ENCODE measurements around the gene RPL9. TPM values are rescaled to one million over a fixed set of nuclear protein-coding genes. Genes with fewer than 3 reads are reported as not detected.

Gene RPL9
- total RNA-seq, 1 experiment from 2014 or later, result 386 TPM

DNA sequence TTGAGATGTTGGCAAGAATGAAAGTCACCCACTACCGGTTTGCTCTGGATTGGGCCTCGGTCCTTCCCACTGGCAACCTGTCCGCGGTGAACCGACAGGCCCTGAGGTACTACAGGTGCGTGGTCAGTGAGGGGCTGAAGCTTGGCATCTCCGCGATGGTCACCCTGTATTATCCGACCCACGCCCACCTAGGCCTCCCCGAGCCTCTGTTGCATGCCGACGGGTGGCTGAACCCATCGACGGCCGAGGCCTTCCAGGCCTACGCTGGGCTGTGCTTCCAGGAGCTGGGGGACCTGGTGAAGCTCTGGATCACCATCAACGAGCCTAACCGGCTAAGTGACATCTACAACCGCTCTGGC, 12.3 kb downstream of the RPL9 start:
- DNase-seq (ENCODE audit: low read depth, low spot score) (no peak), ATAC-seq (peak; percentile 44)
- no peak for TF ChIP-seq POLR2AphosphoS5 (IDR thresholded peaks at IDR 0.05; ENCODE audit: low read depth, low read length)
- TF ChIP-seq, protein P1, sequence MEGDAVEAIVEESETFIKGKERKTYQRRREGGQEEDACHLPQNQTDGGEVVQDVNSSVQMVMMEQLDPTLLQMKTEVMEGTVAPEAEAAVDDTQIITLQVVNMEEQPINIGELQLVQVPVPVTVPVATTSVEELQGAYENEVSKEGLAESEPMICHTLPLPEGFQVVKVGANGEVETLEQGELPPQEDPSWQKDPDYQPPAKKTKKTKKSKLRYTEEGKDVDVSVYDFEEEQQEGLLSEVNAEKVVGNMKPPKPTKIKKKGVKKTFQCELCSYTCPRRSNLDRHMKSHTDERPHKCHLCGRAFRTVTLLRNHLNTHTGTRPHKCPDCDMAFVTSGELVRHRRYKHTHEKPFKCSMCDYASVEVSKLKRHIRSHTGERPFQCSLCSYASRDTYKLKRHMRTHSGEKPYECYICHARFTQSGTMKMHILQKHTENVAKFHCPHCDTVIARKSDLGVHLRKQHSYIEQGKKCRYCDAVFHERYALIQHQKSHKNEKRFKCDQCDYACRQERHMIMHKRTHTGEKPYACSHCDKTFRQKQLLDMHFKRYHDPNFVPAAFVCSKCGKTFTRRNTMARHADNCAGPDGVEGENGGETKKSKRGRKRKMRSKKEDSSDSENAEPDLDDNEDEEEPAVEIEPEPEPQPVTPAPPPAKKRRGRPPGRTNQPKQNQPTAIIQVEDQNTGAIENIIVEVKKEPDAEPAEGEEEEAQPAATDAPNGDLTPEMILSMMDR (IDR thresholded peaks at IDR 0.05), result no peak
- TF ChIP-seq SIN3A (IDR thresholded peaks at IDR 0.05; ENCODE audit: borderline replicate concordance, insufficient read depth, low read depth, low read length), result no peak
- TF ChIP-seq, protein P2, sequence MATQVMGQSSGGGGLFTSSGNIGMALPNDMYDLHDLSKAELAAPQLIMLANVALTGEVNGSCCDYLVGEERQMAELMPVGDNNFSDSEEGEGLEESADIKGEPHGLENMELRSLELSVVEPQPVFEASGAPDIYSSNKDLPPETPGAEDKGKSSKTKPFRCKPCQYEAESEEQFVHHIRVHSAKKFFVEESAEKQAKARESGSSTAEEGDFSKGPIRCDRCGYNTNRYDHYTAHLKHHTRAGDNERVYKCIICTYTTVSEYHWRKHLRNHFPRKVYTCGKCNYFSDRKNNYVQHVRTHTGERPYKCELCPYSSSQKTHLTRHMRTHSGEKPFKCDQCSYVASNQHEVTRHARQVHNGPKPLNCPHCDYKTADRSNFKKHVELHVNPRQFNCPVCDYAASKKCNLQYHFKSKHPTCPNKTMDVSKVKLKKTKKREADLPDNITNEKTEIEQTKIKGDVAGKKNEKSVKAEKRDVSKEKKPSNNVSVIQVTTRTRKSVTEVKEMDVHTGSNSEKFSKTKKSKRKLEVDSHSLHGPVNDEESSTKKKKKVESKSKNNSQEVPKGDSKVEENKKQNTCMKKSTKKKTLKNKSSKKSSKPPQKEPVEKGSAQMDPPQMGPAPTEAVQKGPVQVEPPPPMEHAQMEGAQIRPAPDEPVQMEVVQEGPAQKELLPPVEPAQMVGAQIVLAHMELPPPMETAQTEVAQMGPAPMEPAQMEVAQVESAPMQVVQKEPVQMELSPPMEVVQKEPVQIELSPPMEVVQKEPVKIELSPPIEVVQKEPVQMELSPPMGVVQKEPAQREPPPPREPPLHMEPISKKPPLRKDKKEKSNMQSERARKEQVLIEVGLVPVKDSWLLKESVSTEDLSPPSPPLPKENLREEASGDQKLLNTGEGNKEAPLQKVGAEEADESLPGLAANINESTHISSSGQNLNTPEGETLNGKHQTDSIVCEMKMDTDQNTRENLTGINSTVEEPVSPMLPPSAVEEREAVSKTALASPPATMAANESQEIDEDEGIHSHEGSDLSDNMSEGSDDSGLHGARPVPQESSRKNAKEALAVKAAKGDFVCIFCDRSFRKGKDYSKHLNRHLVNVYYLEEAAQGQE (IDR thresholded peaks at IDR 0.05; ENCODE audit: insufficient read depth in 1 of 2, low read depth in 2 of 2, low read length in 1 of 2), result no peak
- TF ChIP-seq TCF7L2 (IDR thresholded peaks at IDR 0.05; ENCODE audit: low read depth, low read length), result no peak
- in situ Hi-C loops (cut with HindIII; ENCODE audit: low pct_unique_long_range_greater_than_20kb, low sequenced_read_pairs), result no loop called here
- BruUV-seq (replicated peaks), result no TSS peak
- H3K4me3 ChIP-seq (ENCODE audit: low read depth in 2 of 2, low read length in 2 of 2), result no peak overlapping the region
- intact Hi-C loops (cut with micrococcal nuclease; ENCODE audit: unreplicated experiment), result no loop called here
- ChIA-PET POLR2A (no interaction called here), CTCF (no interaction called here)
- no peaks in the 10 kb centered on the region for H3K27me3 ChIP-seq (ENCODE audit: control insufficient read depth, insufficient read depth, low read length)
- H3K9me3 ChIP-seq (ENCODE audit: control insufficient read depth, insufficient read depth, low read depth, low read length), result no peaks in the 10 kb centered on the region
- H3K36me3 ChIP-seq (ENCODE audit: control insufficient read depth, insufficient read depth, low read length), result peaks cover 4% of the 10 kb centered on the region; the same call in 1 of the 2 replicates
- no peak overlapping the region for H3K27ac ChIP-seq (ENCODE audit: low read length)
- no peaks in the 10 kb centered on the region for H3K4me1 ChIP-seq (ENCODE audit: control insufficient read depth, insufficient read depth, low read length)

DNA sequence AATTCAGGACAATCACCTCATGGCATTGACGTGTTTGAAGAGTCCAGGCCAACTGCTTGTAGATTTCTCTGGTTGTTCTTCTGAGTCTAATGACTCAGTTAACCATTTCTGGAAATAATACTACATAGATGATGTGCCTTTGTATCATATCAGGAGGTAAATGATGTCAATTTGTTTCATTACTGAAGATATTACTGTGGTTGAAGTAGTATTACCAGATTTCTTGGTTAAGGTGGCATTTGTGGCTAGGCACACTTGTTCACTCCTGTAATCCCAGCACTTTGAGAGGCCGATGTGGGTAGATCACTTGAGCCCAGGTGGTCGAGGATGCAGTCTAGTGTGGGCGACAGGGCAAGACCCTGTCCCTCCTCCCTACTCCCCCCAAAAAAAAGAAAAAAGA, 15.7 kb downstream of the RPL9 start:
- ChIA-PET CTCF (no interaction called here), POLR2A (interaction anchor here (0.6 kb wide), 1 partner anchor 391 kb away, joined by 3 read pairs; no protein-coding TSS in a partner anchor)
- no peaks in the 10 kb centered on the region for H3K4me1 ChIP-seq (ENCODE audit: control insufficient read depth, insufficient read depth, low read length)
- no peak for DNase-seq (ENCODE audit: low read depth, low spot score)
- no peak overlapping the region for H3K27ac ChIP-seq (ENCODE audit: low read length)
- no peak for ATAC-seq
- BruUV-seq (replicated peaks), result no TSS peak
- intact Hi-C loops (cut with micrococcal nuclease; ENCODE audit: unreplicated experiment) (no loop called here), in situ Hi-C loops (cut with HindIII; ENCODE audit: low pct_unique_long_range_greater_than_20kb, low sequenced_read_pairs) (no loop called here)
- TF ChIP-seq SIN3A (IDR thresholded peaks at IDR 0.05; ENCODE audit: borderline replicate concordance, insufficient read depth, low read depth, low read length), result no peak
- TF ChIP-seq TCF7L2 (IDR thresholded peaks at IDR 0.05; ENCODE audit: low read depth, low read length), result no peak
- TF ChIP-seq, protein P1 (IDR thresholded peaks at IDR 0.05), result no peak
- no peak for TF ChIP-seq POLR2AphosphoS5 (IDR thresholded peaks at IDR 0.05; ENCODE audit: low read depth, low read length)
- TF ChIP-seq, protein P2 (IDR thresholded peaks at IDR 0.05; ENCODE audit: insufficient read depth in 1 of 2, low read depth in 2 of 2, low read length in 1 of 2), result no peak
- no peaks in the 10 kb centered on the region for H3K9me3 ChIP-seq (ENCODE audit: control insufficient read depth, insufficient read depth, low read depth, low read length)
- no peaks in the 10 kb centered on the region for H3K27me3 ChIP-seq (ENCODE audit: control insufficient read depth, insufficient read depth, low read length)
- H3K36me3 ChIP-seq (ENCODE audit: control insufficient read depth, insufficient read depth, low read length), result no peaks in the 10 kb centered on the region
- H3K4me3 ChIP-seq (ENCODE audit: low read depth in 2 of 2, low read length in 2 of 2), result no peak overlapping the region

Measured in Panc1 (cell line).